ENCODE measurements around the gene STXBP1.

GRCh38 chr9:127711226-127711701, 99.2 kb downstream of the STXBP1 start:
- no peak for TF ChIP-seq POLR2A (IDR thresholded peaks at IDR 0.05; ENCODE audit: low read depth, low read length)
- TF ChIP-seq POLR2AphosphoS5 (IDR thresholded peaks at IDR 0.05; ENCODE audit: low read depth, low read length), result no peak
